PC-3 (cell line): Measurements from ENCODE around the gene RFTN1. TPM values are rescaled to one million over a fixed set of nuclear protein-coding genes. Genes with fewer than 3 reads are reported as not detected.

Source experiments
- ATAC-seq: fragments of 200-7000 bp; cut with Tn5 transposase; 2 replicates; pipeline ENCODE4 v1.9.1; 2020; ENCODE audit warnings: mild to moderate bottlenecking, moderate library complexity
- BruUV-seq: library from RNA; stranded (reverse); fragments of 400-500 nt; replicated peaks from 2 replicates; lab custom pipeline; 2021; lab: Mats Ljungman, UMichigan
- CTCF ChIA-PET: fragments of 300-600 bp; sonication (Branson Sonifier 250); formaldehyde crosslinking; loops from one replicate; lab custom pipeline; 2022; ENCODE audit warnings: antibody characterized with exemption; lab: Charles Lee
- POLR2A ChIA-PET: fragments of 300-600 bp; sonication (Branson Sonifier 250); formaldehyde crosslinking; loops from one replicate; lab custom pipeline; 2022; ENCODE audit warnings: antibody characterized with exemption; ENCODE audit not compliant: unreplicated experiment; lab: Charles Lee
- DNase-seq: peaks from one replicate; pipeline ENCODE4 v3.0.0-alpha.2; 2015
- H2AFZ ChIP-seq: fragments of 300-600 bp; sonication (generic); 2 replicates; pipeline ENCODE4 v1.6.0; 2016; ENCODE audit warnings: antibody characterized with exemption, low read length
- H3F3A ChIP-seq: fragments of 300-600 bp; sonication (generic); one replicate; pipeline ENCODE4 v1.6.0; 2017; ENCODE audit warnings: antibody characterized with exemption, low read length, control low read depth, mild to moderate bottlenecking; ENCODE audit not compliant: unreplicated experiment
- H3K27ac ChIP-seq: fragments of 300-600 bp; sonication (generic); 2 replicates; pipeline ENCODE4 v1.5.1; 2016; ENCODE audit warnings: mild to moderate bottlenecking, low read length
- H3K27me3 ChIP-seq: fragments of 300-600 bp; sonication (generic); 2 replicates; pipeline ENCODE4 v1.6.1; 2016; ENCODE audit warnings: low read length, mixed read lengths
- H3K36me3 ChIP-seq: fragments of 300-600 bp; sonication (generic); 2 replicates; pipeline ENCODE4 v1.6.1; 2016; ENCODE audit warnings: low read depth, mixed run types, low read length, mixed read lengths
- H3K4me1 ChIP-seq: fragments of 300-600 bp; sonication (generic); 2 replicates; pipeline ENCODE4 v1.5.1; 2016; ENCODE audit warnings: low read length; ENCODE audit not compliant: insufficient read depth
- H3K4me2 ChIP-seq: fragments of 300-600 bp; sonication (generic); 2 replicates; pipeline ENCODE4 v1.6.0; 2016; ENCODE audit warnings: low read length
- H3K4me3 ChIP-seq: fragments of 300-600 bp; sonication (generic); 2 replicates; pipeline ENCODE4 v1.5.1; 2016; ENCODE audit warnings: mild to moderate bottlenecking, low read length, mixed read lengths
- H3K79me2 ChIP-seq: fragments of 300-600 bp; sonication (generic); 2 replicates; pipeline ENCODE4 v1.6.1; 2017; ENCODE audit warnings: low read length, mixed read lengths
- H3K9ac ChIP-seq: fragments of 300-600 bp; sonication (generic); 2 replicates; pipeline ENCODE4 v1.6.0; 2016; ENCODE audit warnings: mild to moderate bottlenecking, low read length
- H3K9me2 ChIP-seq: fragments of 300-600 bp; sonication (generic); replicated peaks from 2 replicates; pipeline ENCODE4 v1.6.1; 2016; ENCODE audit warnings: mixed run types, low read length, mixed read lengths
- H3K9me3 ChIP-seq: fragments of 300-600 bp; sonication (generic); 2 replicates; pipeline ENCODE4 v1.6.1; 2016; ENCODE audit warnings: low read length, mixed read lengths
- H4K20me1 ChIP-seq: fragments of 300-600 bp; sonication (generic); 2 replicates; pipeline ENCODE4 v1.6.1; 2016; ENCODE audit warnings: low read length, mixed read lengths
- EZH2 ChIP-seq: fragments of 300-600 bp; sonication (generic); IDR thresholded peaks from one replicate; pipeline ENCODE4 v1.6.1; 2017; ENCODE audit warnings: antibody characterized with exemption, mild to moderate bottlenecking, low read length; ENCODE audit not compliant: unreplicated experiment
- EZH2phosphoT487 ChIP-seq: fragments of 300-600 bp; sonication (generic); IDR thresholded peaks from 2 replicates; pipeline ENCODE4 v1.6.1; 2018; ENCODE audit warnings: mild to moderate bottlenecking, antibody characterized with exemption, low read length, borderline replicate concordance
- intact Hi-C: fragments of 100-400 bp; cut with micrococcal nuclease; formaldehyde crosslinking; loops from 2 replicates; pipeline ENCODE4 v1.9.0; 2023
- total RNA-seq: library from RNA; depleted of rRNA; stranded (reverse); fragments of >200 nt; gene quantifications from 2 replicates; pipeline ENCODE4 v1.2.3, GENCODE V29; 2014
- TF ChIP-seq, protein P1 (sequence below): fragments of 300-600 bp; sonication (generic); conservative IDR thresholded peaks from 2 replicates; pipeline ENCODE4 v1.5.1; 2017; ENCODE audit warnings: antibody characterized with exemption, low read depth, mild to moderate bottlenecking, low read length

RFTN1 gene
- total RNA-seq, 1 experiment from 2014 or later, result 9.7 TPM

GRCh38 chr3:16302082-16302631, 211.3 kb downstream of the RFTN1 start:
- H3K27me3 ChIP-seq, result no peaks in the 10 kb centered on the region
- no peak overlapping the region for H3K9ac ChIP-seq
- no peak overlapping the region for H3K4me3 ChIP-seq
- ChIA-PET CTCF (no interaction called here), POLR2A (interaction anchor here (0.7 kb wide), 1 partner anchor 37 kb away, joined by 3 read pairs; the partner anchor contains the start of gene DPH3)
- intact Hi-C loops, result no loop called here
- H3F3A ChIP-seq, result no peaks in the 10 kb centered on the region
- no peaks in the 10 kb centered on the region for H3K79me2 ChIP-seq
- H3K4me2 ChIP-seq, result no peak overlapping the region
- H3K9me2 ChIP-seq, result no peaks in the 10 kb centered on the region
- ATAC-seq (no peak), DNase-seq (no peak)
- no peak overlapping the region for H3K27ac ChIP-seq
- H4K20me1 ChIP-seq, result no peaks in the 10 kb centered on the region
- H3K9me3 ChIP-seq, result no peaks in the 10 kb centered on the region
- H3K36me3 ChIP-seq, result peaks cover 20% of the 10 kb centered on the region; the same call in 1 of the 2 replicates
- H3K4me1 ChIP-seq, result no peaks in the 10 kb centered on the region
- no TSS peak for BruUV-seq
- TF ChIP-seq EZH2phosphoT487 (no peak), EZH2 (no peak)
- TF ChIP-seq, protein P1, sequence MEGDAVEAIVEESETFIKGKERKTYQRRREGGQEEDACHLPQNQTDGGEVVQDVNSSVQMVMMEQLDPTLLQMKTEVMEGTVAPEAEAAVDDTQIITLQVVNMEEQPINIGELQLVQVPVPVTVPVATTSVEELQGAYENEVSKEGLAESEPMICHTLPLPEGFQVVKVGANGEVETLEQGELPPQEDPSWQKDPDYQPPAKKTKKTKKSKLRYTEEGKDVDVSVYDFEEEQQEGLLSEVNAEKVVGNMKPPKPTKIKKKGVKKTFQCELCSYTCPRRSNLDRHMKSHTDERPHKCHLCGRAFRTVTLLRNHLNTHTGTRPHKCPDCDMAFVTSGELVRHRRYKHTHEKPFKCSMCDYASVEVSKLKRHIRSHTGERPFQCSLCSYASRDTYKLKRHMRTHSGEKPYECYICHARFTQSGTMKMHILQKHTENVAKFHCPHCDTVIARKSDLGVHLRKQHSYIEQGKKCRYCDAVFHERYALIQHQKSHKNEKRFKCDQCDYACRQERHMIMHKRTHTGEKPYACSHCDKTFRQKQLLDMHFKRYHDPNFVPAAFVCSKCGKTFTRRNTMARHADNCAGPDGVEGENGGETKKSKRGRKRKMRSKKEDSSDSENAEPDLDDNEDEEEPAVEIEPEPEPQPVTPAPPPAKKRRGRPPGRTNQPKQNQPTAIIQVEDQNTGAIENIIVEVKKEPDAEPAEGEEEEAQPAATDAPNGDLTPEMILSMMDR, result no peak
- no peak overlapping the region for H2AFZ ChIP-seq

DNA sequence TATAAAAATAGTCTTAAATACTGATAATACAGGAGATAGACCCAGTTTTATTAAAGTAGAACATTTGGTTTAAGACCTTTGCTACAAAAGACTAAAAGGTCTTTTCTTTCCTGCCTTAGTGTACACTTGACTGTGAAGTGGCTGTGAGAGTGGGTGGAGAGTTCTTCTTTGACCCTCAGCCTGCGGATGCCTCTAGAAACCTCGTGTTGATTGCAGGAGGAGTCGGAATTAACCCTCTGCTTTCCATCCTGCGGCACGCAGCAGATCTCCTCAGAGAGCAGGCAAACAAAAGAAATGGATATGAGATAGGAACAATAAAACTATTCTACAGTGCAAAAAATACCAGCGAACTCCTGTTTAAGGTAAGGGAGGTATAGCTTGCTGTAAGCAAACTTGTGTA, 212.0 kb downstream of the RFTN1 start:
- no peaks in the 10 kb centered on the region for H3K9me3 ChIP-seq
- TF ChIP-seq, protein P1, result no peak
- no peak for TF ChIP-seq EZH2phosphoT487
- TF ChIP-seq EZH2, result no peak
- POLR2A ChIA-PET, result no interaction called here

DNA sequence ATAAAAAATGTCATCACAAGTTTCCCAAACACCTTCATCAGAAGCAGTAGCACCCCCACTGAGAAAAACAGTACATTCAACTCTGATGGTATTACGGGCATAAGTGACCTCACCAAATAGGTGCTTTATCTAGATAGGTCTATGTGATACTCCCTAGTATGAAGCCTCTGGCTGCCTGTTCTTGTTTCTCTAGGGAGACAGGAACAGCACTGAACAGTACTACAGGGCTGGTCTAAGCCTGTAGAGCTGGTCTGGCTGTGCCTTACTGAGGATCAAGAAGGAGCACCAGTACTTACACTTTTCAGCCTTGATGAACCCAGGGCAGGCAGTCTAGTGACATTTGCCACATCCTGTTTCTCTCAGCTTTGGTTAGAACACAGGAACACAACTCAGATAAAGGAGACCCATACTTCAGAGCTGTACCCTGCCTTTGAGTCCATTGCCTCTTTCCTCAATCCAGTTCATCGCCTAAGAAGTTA, 212.6 kb downstream of the RFTN1 start:
- ATAC-seq, result no peak
- CTCF ChIA-PET, result no interaction called here
- BruUV-seq, result no TSS peak

More for the DNA sequence above, 212.0 kb downstream of the RFTN1 start:
- Histone ChIP-seq H4K20me1 (no peaks in the 10 kb centered on the region), H3K4me3 (no peak overlapping the region), H3F3A (no peaks in the 10 kb centered on the region), H2AFZ (no peak overlapping the region), H3K27me3 (no peaks in the 10 kb centered on the region), H3K9me2 (no peaks in the 10 kb centered on the region), H3K79me2 (no peaks in the 10 kb centered on the region), H3K36me3 (peaks cover 26% of the 10 kb centered on the region; the same call in 1 of the 2 replicates), H3K4me1 (no peaks in the 10 kb centered on the region), H3K27ac (no peak overlapping the region), H3K4me2 (no peak overlapping the region), H3K9ac (no peak overlapping the region)
- DNase-seq, result no peak
- CTCF ChIA-PET, result no interaction called here
- intact Hi-C loops, result no loop called here
- BruUV-seq, result no TSS peak
- ATAC-seq, result no peak

More for the DNA sequence above, 212.6 kb downstream of the RFTN1 start:
- H3K4me1 ChIP-seq, result no peaks in the 10 kb centered on the region
- no peak overlapping the region for H3K4me3 ChIP-seq
- H3F3A ChIP-seq, result no peaks in the 10 kb centered on the region
- H3K9me3 ChIP-seq, result no peaks in the 10 kb centered on the region
- H3K36me3 ChIP-seq, result peaks cover 26% of the 10 kb centered on the region; the same call in 1 of the 2 replicates
- no peak for DNase-seq
- POLR2A ChIA-PET, result no interaction called here
- H2AFZ ChIP-seq, result no peak overlapping the region
- TF ChIP-seq EZH2 (no peak), EZH2phosphoT487 (no peak)
- TF ChIP-seq, protein P1, result no peak
- no peaks in the 10 kb centered on the region for H3K9me2 ChIP-seq
- H3K4me2 ChIP-seq, result no peak overlapping the region
- H3K9ac ChIP-seq, result no peak overlapping the region
- intact Hi-C loops, result no loop called here
- no peaks in the 10 kb centered on the region for H4K20me1 ChIP-seq
- no peak overlapping the region for H3K27ac ChIP-seq
- H3K27me3 ChIP-seq, result no peaks in the 10 kb centered on the region
- H3K79me2 ChIP-seq, result no peaks in the 10 kb centered on the region
